ENCODE results near the gene KCNC4. TPM values are rescaled to one million over a fixed set of nuclear protein-coding genes. Genes with fewer than 3 reads are reported as not detected.
A peak's percentile ranks its signal among the peaks of the same experiment; 100 is the strongest.

KCNC4 gene
- total RNA-seq, 1 donor from 2014 or later, result 3.1 TPM

- DNase-seq (ENCODE audit: low spot score), result peak; percentile 64
These were observed 22.0 kb upstream of the KCNC4 start for GRCh38 chr1:110188035-110188618.

DNA sequence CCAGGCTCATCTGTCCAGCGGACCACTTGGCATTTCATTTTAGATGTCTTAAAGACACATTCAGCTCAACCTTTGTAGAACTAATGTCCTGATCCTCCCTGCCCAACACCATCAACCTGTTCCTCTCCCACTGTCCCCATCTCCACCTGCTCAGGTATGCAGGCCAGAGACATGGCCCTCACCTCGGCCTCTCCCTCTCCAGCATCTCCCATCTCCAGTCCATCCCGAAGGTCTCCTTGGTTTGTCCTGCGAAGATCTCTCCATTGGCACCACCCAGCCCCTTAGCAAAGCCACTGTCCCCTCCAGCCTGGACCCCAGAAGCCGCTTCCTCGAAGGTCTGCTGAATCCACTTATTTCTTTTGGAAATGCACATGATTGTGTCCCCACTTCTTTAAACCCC is 20.9 kb upstream of the KCNC4 start:
- DNase-seq (ENCODE audit: low spot score), result no peak

DNA sequence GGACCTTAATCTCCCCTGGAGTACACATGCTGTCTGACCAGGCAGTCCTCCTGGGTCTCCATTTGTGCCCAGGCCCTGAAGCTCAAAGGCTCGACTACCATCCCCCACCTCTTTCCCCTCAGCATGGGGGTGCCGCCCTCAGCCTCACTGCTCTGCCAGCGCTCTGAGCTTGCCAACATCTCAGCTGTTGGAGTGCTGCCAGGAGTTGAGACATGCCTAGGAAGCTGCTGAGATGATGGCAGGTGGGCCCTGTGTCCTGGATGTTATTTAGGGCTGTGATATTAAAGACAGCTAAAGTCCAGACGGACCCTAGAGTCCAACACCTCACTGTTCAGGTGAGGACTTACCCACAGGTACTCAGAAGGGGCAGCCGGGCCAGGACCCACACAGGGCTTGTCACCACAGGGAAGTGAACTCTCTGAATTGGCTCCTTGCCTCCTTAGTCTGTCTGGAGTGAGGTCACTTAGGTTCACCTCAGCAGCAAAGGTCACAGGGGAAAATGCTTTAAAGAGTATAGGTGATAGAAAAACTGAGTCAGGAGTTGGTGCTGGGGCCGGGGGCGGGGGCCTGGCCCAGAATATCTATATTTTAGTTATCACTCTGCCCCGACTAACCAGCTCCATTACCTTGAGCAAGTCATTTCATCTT is 19.7 kb upstream of the KCNC4 start:
- DNase-seq (ENCODE audit: low spot score), result no peak

DNA sequence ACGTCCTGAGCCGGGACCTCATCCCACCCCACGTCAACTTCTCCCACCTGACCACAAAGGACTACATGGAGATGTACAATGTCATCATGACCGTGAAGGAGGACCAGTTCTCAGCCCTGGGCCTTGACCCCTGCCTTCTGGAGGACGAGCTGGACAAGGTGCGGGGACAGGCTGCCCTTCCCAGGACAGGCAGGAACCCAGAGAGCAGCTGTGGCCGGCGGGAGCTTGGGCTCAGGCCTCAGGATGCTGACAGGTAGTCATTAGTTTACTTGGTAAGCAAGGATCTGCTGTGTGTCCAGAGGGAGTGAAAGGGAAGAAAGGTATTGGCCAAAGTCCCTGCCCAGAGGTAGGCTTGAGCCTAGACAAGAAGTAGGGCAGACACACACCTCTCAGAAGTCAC is 17.6 kb upstream of the KCNC4 start:
- no peak for DNase-seq (ENCODE audit: low spot score)

GRCh38 chr1:110195196-110195595 is 14.9 kb upstream of the KCNC4 start:
- no peak for DNase-seq (ENCODE audit: low spot score)

GRCh38 chr1:110196917-110197765 is 13.0 kb upstream of the KCNC4 start:
- DNase-seq (ENCODE audit: low spot score), result no peak

DNA sequence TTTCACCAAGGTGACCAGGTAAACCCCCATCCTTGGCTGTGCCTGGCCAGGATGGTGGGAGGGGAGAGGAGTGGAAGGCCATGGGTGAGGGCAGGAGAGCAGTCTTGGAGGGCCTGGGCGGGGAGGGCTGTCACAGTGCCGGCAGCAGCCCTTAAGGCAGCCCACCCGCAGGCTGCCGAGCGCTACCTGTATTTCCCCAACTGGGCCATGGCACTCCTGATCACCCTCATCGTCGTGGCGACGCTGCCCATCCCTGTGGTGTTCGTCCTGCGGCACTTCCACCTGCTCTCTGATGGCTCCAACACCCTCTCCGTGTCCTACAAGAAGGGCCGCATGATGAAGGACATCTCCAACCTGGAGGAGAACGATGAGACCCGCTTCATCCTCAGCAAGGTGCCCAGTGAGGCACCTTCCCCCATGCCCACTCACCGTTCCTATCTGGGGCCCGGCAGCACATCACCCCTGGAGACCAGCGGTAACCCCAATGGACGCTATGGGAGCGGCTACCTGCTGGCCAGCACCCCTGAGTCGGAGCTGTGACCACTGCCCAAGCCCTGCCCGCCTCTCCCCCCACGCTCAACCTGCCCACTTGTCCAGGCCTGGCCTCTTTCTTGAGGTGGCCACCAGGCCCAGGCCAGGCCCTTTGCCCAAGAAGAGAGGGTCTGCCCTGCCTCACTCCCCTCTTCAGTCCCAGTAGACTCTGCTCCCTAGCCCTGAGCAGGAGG is 12.0 kb upstream of the KCNC4 start:
- no peak for DNase-seq (ENCODE audit: low spot score)

- no peak for DNase-seq (ENCODE audit: low spot score)
These were observed 11.4 kb upstream of the KCNC4 start for GRCh38 chr1:110198746-110199145.

DNA sequence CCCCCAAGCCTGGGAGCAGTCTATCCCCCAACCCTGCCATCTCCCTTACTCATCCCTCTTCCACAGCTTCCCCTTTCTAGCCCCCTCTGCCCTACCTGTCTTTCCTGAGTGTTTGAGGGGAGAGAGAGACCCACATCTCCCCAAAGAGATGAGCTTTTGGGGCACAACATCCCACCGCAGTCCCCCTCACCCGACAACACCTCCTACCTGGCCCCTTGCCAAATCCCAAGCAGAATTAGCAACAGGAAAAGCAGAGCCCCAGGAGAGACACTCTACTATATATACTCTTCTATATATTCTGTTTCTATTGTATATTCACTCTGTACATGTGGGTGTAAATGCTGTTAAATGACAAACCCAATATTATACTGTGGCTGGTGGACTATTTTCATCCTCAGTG is 9.9 kb upstream of the KCNC4 start:
- no peak for DNase-seq (ENCODE audit: low spot score)

GRCh38 chr1:110200666-110201065 is 9.4 kb upstream of the KCNC4 start:
- no peak for DNase-seq (ENCODE audit: low spot score)

DNA sequence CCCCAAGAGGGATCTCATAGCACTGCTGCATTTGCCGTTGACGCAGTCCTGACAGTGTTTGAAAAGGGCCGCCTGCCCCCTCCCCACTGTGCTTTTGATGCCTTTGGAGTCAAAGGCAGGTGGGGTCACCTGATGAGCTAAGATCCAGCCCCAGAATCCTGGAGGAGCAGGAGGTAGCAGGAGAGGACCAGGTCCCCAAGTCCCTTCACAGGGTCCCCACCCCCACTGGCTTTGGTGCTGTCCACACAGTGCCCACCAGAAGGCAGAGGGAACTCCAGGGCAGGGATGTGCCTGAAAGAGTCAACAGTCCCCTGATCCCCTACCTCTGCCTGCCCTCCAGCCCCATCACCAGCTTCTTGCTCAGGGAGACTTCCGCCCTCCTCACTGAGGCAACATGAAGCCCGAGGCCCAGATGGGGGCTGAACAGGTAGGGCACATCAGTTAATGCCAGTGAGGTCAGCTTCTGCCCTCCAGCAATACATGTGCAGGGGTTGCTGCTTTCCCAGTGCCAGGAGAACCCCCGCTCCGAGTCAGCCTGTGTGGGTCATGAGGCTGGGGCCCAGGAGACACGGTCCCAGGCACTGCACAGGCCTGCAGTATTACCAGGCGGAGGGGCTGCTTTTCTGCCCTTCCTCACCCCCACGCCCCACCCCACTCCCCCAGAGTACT is 8.8 kb upstream of the KCNC4 start:
- DNase-seq (ENCODE audit: low spot score), result no peak

- DNase-seq (ENCODE audit: low spot score), result peak; percentile 71
These were observed 7.0 kb upstream of the KCNC4 start for GRCh38 chr1:110203021-110203661.

DNA sequence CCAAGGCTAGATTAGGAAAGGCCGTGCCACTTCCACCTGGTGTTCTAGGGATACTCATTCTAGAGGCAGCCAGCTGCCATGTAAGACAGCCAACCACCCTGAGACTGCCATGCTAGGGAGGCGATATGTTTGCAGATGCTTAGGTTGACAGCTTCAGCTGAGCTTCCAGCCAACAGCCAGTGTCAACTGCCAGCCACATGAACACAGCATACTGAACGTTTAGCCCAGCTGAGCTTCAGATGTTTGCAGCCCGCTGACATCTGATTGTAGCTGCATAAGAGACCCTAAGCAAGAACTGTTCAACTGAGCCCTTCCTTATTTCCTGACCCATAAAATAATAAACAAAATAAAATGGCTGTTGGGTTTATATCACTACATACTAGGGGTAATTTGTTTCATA is 5.0 kb upstream of the KCNC4 start:
- no peak for DNase-seq (ENCODE audit: low spot score)

- DNase-seq (ENCODE audit: low spot score), result no peak
These were observed 4.4 kb upstream of the KCNC4 start for GRCh38 chr1:110205591-110206155.

GRCh38 chr1:110206261-110206920 is 3.7 kb upstream of the KCNC4 start:
- no peak for DNase-seq (ENCODE audit: low spot score)

DNA sequence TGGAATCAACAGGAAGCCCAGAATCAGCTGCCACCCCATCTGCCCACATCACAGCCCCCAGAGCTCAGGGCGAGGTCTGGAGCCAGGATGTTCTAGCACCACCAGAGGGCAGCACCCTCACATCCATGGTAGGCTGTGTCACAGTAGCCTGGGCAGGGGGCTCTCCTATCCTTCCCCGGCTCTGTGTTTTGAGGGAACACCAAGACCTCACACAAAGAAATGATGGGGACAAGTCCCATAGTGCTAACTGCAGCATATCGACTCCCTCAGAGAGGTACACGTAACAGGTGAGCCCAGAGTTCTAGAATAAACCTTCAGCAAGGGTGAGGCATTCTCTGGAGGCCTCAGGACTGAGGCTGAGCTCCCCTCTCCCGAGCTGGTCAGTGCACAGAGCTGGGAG is 2.3 kb upstream of the KCNC4 start:
- DNase-seq (ENCODE audit: low spot score), result peak; percentile 61

DNA sequence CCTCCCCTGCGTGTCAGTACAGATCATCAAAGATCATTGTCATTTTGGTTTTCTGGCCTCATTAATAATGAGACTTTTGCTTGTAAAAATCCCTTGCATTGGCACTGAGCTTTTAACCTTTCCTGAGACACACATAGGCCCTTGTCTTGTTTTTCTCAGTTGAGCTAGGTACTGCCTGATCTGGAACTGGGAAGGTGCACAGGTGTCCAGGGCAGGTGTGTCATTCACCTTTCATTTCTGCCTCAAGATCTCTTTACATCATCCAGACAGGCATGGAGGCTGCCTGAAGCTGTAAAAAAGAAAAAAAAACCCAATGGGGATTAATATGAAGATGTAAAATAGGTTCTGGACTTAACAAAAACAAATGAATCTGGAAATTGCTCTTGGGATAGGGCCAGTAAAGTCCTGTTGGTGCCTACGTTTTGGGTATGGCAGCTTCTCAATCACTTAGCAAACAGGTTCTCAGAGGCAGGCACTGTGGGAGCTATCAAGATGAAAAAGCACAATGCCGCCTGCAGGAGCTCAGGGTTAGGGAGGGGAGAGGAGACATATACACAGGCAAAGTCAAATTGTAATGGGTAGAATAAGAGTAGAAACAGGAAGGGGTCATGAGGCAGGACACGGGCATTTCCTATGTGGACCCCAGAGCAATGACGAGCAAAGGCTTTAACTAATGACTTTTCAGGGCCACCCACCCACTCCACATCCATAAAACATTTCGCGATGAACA is 1.0 kb upstream of the KCNC4 start:
- no peak for DNase-seq (ENCODE audit: low spot score)

DNA sequence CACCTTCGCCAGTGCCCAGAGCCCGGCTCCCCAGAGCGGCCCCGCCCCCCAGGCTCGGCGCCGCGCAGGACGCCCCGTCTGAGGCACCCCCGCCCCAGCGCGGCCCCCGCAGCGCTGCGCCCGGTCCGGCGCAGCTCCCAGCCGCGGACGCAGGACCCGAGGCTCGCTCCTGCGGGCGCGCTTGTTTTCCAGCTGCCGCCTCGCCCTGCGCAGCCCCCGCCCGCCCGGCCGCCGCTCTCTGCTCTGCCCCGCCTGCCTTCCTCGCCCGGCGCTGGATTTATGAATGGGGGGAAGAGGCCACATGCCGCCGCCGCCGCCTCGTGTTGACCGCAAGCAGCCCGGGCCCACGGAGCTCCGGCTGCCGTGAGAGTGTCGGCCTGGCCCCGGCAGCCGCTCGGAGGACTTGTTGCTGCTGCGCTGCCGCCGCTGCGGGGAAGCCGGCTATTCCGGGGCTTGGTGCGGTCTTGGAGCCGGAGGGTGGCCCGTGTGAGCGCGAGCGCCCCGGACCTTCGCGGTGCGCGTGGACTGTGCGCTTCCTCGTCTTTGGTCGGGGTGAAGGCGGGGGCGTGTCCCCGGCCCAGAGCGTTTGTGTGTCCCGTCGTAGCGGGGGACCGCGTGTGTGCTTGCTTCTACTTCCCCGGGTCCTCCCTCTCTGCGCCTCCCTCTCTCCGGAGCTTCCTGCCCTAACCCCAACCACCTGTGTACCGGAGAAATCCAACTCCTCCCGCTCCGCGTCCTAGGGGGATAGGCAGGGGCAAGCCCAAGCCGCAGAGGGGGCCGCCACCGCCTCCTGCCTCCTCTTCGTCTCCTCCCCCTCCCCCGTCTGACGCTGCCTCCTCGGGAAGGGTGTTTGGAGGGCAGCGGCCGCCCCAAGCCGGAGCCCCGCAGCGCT is 736 bp downstream of the KCNC4 start:
- DNase-seq (ENCODE audit: low spot score), result peak; percentile 46

All from umbilical cord (tissue), 2 donors.